OCI-LY7 (cell line): Measurements from ENCODE around the gene LAMA4.

Source experiments
- CTCF ChIP-seq: fragments of 200-600 bp; sonication (generic); conservative IDR thresholded peaks from 2 replicates; pipeline ENCODE4 v1.5.1; 2014; ENCODE audit warnings: mild to moderate bottlenecking, antibody characterized with exemption, low read length, moderate library complexity, mixed read lengths
- EZH2phosphoT487 ChIP-seq: fragments of 200-600 bp; sonication (generic); IDR thresholded peaks from 2 replicates; pipeline ENCODE4 v1.6.1; 2018; ENCODE audit warnings: low read depth, borderline replicate concordance, mild to moderate bottlenecking, mixed run types, antibody characterized with exemption, low read length, moderate library complexity, mixed read lengths

GRCh38 chr6:112144145-112144926 lies 110.0 kb downstream of the LAMA4 start:
- TF ChIP-seq CTCF (no peak), EZH2phosphoT487 (no peak)
